IPS DF 19.7 (cell line): Measurements from ENCODE around the gene GP2.
A peak's percentile ranks its signal among the peaks of the same experiment; 100 is the strongest.

Experiments used
- DNase-seq: peaks from one replicate; pipeline ENCODE4 v3.0.0-alpha.2; 2013; ENCODE audit warnings: low read depth, low spot score

The GP2 gene

GRCh38 chr16:20307240-20307671 is 20.1 kb downstream of the GP2 start:
- no peak for DNase-seq

DNA sequence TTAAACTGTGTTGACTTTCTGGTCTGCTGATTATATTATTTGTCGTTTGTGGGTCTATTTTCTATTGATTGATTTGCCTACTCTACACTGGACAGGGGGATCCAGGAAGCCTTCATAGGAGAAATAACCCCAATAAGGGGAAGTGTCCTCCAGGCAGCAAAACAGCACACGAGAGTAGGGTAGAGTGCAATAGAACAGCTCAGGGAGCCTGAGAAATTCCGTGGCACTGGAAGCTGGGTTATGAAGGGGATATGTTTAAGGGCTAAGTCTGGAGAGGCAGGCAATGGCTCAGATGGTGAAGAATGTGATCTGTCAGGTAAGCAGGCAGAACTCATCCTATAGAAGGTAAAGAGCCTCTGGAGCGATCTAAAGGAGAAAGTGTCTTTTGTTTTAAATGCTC is 20.9 kb downstream of the GP2 start:
- no peak for DNase-seq

DNA sequence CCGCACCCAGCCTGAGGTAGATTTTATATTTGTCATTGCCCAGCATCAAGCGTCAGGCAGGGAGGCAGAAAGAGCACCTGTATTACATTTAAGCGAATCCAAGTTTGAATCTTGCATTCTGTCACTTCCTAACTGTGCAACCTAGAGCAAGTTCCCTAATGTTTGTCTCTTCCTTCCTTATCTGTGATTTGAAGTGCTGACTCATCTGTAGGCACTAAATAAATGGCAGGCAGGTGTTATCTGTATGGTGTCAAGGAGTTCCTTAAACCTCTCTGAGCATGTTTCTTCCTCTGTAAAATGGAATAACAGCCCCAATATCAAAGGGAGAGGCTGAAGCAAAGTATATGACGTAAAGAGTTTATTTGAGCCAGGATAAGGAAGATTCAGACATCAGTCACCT is 24.3 kb downstream of the GP2 start:
- no peak for DNase-seq

GRCh38 chr16:20302389-20302788 is 24.9 kb downstream of the GP2 start:
- no peak for DNase-seq

DNA sequence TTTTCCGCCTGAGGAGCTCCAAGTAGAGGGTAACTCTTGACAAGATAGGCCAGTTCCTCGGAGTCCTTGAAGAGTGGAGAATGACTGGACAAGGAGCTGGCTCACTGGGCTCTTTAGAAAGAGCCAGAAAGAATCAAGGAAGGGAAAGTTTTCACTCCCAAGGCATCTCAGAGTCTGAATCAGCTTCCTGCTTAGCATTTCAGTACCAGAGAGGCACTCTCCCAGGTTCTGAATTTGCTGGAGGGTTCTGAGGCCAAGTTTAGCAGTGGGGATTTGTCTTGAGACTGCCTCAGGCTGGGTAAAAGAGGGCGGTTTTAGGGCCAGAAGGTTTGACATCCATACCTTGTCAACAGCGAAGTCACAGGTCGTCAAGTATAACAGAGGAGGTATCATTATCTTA is 25.5 kb downstream of the GP2 start:
- no peak for DNase-seq

DNA sequence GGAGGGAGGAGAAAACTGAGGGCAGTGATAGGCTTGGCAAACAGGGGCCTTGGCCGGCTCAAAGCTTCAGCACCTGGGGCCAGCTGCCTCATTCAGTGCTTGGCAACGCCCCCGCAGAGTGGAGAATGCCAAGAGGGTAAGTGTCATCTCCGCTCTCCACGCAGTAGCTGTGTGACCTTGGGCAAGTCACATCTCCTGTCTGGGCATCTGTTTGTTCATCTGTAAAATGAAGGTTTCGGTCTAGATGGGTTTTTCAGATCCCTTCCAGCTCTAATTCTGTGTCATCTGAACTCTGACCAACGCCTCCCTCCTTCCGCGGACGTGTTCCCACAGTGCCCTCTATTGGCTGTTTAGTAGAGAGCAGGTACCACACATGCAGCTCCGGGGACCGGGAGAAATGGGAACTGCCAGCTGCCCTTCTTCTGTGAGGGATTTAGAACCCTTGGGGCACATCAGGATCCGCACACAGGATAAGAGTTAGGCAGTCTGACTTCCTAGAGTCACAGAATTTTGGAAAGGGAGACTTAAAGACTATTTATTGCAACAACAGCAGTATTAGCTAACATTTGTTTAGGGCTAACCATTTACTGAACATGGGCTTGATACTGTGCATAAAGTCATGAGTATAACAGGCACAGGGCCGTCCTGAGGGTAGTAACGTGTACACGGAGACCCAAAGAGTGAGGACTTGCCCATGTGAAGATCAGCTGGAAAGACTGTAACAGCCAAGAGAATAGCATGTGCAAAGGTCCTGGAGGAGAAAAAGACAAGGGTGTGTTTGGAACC is 26.8 kb downstream of the GP2 start:
- DNase-seq = peak; percentile 33

- no peak for DNase-seq
Measured at GRCh38 chr16:20298452-20298851, 28.9 kb downstream of the GP2 start.

GRCh38 chr16:20291208-20292206 is 35.8 kb downstream of the GP2 start:
- no peak for DNase-seq

- DNase-seq = no peak
Measured at GRCh38 chr16:20289571-20289970, 37.7 kb downstream of the GP2 start.

DNA sequence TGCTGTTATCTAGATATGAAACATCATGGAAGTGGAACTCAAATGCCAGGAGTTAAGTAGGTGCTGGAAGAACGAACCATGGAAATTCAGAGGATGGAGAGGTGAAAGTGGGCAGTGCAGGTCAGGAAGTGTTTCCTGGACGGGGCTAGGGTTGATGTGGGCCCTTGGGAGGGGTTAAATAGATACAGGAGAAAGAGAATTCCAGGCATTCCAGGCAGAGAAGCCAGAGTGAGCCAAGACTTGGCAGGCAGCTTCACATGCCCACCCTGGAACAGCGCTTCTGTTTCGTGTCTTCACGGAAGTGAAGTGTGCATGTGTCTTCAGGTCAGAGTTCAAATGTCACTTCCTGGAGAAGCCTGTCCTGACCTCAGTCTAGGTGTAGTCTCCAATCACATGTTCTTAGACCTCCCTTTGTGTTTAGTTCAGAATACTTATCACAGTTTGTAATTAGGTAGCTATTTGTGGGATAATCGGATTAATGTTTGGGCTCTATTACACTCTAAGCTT is 41.3 kb downstream of the GP2 start:
- no peak for DNase-seq

DNA sequence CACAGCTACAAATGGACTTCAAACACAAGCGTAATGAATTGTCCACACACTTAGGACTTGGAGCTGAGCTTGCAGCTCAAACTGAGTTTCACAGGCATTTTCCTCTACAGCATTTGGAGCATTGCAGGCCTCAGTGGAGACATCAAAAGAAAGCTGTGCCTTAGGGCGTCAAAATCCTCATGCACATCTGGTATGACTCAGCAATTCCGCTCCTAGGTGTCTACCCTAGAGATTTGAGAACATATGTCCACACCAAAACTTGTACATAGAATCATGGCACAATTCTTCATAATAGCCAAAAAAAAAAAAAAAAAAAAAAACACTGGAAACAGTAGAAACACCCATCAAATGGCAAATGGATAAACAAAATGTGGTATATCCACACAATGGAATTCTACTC is 47.1 kb downstream of the GP2 start:
- DNase-seq = no peak

GRCh38 chr16:20271893-20272292 is 55.4 kb downstream of the GP2 start:
- no peak for DNase-seq

GRCh38 chr16:20268409-20268808 is 58.9 kb downstream of the GP2 start:
- DNase-seq = no peak

DNA sequence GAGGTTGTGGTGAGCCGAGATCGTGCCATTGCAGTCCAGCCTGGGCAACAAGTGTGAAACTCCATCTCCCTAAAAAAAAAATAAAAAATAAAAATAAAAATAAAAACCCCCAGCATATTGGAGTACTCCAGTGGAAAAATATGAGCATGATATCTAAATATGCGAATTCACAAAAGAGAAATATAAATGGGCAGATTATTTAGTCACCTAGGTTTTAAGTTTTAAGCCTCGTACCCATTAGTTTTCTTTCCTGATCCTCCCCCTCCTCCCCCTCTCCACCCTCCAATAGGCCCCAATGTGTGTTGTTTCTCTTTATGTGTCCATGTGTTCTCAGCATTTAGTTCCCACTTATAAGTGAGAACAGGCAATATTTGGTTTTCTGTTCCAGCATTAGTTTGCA is 62.3 kb downstream of the GP2 start:
- DNase-seq = no peak

GRCh38 chr16:20263138-20263855 is 64.0 kb downstream of the GP2 start:
- DNase-seq = no peak

- no peak for DNase-seq
Measured at GRCh38 chr16:20262248-20262647, 65.1 kb downstream of the GP2 start.

DNA sequence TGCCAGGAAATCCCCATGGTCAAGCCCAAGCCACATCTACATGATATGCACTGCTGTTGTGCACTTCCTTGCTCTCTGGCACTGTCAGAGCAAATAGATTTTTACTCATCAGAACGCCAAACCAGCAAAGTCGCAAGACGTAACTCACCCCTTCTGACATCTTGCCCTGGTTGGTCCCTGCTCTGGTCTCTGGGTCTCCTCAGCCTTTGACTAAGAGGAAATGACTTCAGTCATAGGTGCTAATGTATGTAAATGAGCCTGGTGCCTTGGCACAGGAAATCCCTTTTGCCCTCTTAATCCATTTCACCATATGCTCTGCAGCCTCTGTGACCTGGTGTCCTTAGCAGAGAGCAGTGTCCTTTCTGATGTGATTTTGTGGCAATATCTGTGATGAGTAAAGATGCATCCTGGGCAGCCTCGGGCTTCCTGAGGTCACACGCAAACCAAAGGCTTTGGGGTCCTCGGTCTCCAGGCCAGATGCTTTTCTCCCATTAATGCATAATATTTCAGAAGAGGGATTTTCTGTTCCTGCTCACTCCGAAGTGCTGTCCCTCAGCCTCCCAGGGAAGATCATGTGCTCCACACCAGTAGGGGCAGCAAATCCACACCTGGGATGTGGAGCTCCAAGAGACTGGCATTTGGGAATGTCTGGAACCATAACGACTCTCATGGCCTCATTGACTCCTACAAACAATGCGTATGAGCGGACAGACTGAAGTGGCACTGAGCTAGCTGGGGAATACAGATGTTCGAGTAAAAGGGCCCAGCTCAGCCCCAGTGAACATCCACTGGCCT is 66.9 kb downstream of the GP2 start:
- no peak for DNase-seq
